Left lung (tissue), 10 donors: ENCODE measurements around the gene FBXO40. TPM values are rescaled to one million over a fixed set of nuclear protein-coding genes. Genes with fewer than 3 reads are reported as not detected.
"Not testable (repeated sequence)": the region's sequence is repeated elsewhere in the genome, so short reads cannot be mapped to it uniquely, and the experiment has no call there.

Experiments
- ATAC-seq: fragments of 200-7000 bp; cut with Tn5 transposase; one replicate; pipeline ENCODE4 v1.9.1; 2020; ENCODE audit warnings: moderate library complexity
- DNase-seq, 4 donors: peaks; one replicate each; pipeline ENCODE4 v3.0.0-alpha.2; 2013 to 2020
- H3K27ac ChIP-seq, 2 donors: fragments of 200-600 bp; sonication (generic) in 1 of 2; one replicate each; pipeline versions ENCODE4 v1.5.0 to v1.8.0; 2020 to 2021
- H3K27me3 ChIP-seq, 2 donors: fragments of 200-600 bp; sonication (generic) in 1 of 2; one replicate each; pipeline versions ENCODE4 v1.5.0 to v1.8.0; 2020 to 2021
- H3K36me3 ChIP-seq, 2 donors: fragments of 200-600 bp; sonication (generic) in 1 of 2; one replicate each; pipeline versions ENCODE4 v1.5.0 to v1.8.0; 2020 to 2021
- H3K4me1 ChIP-seq, 2 donors: fragments of 200-600 bp; one replicate each; pipeline ENCODE4 v1.8.0; 2021
- H3K4me3 ChIP-seq, 2 donors: fragments of 200-600 bp; sonication (generic) in 1 of 2; one replicate each; pipeline versions ENCODE4 v1.5.0 to v1.8.0; 2020 to 2021; ENCODE audit warnings: mild to moderate bottlenecking in 1 of 2
- H3K9me3 ChIP-seq, 2 donors: fragments of 200-600 bp; sonication (generic) in 1 of 2; one replicate each; pipeline versions ENCODE4 v1.5.0 to v1.8.0; 2020 to 2021
- intact Hi-C, 2 donors: fragments of 100-400 bp; cut with DNase I; formaldehyde crosslinking; loops; one replicate each; pipeline versions ENCODE4 v1.11.2 to v1.14.2; 2022
- polyA plus RNA-seq, 6 donors: library from polyadenylated mRNA; unstranded; fragments of 120-200 nt; gene quantifications; one replicate each; pipeline ENCODE4 v1.2.1, GENCODE V29; 2013; ENCODE audit not compliant: insufficient read length in 6 of 6
- total RNA-seq, 2 donors: library from RNA; stranded (reverse); fragmentation: NEBNext Ultra II Directional; extraction: Animal tissue kit (Norgen Biotek cat#: 25700); gene quantifications; one replicate each; pipeline ENCODE4 v1.2.1, GENCODE V29; 2021
- TF ChIP-seq, protein P1 (sequence below), 2 donors: fragments of 200-600 bp; sonication (generic) in 1 of 2; IDR thresholded peaks; one replicate each; pipeline versions ENCODE4 v1.5.0 to v1.8.0; 2021; ENCODE audit warnings: antibody characterized with exemption in 2 of 2
- donor health status: DM: no; HTN: yes; CAD: no.
- donor health status: DM: no; HTN: no; CAD: no.

Gene FBXO40
- total and polyA plus RNA-seq, 8 donors = 0.03 to 0.10 (median 0.04) TPM

DNA sequence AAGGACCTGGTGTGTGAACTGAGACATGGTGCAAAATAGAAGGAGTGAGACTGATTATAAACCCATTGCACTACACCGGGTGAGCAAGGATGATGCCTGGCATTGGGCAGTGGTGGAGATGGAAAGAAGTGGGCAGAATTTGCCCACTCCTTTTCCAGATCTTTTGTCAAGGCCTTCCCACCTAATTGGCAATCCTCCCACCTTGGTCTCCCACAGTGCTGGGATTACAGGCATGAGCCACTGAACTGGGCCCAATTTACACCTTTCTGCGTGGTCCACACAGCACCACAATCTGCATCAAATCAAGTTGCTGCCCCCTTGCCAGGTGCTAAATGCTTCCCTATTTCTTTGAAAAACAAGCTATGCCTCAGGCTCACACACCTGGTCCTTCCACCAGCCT, 5.4 kb downstream of the FBXO40 start:
- H3K27ac ChIP-seq = no peak overlapping the region
- no peaks in the 10 kb centered on the region for H3K9me3 ChIP-seq
- no peak for ATAC-seq
- no peaks in the 10 kb centered on the region for H3K36me3 ChIP-seq
- no peaks in the 10 kb centered on the region for H3K27me3 ChIP-seq
- TF ChIP-seq, protein P1, sequence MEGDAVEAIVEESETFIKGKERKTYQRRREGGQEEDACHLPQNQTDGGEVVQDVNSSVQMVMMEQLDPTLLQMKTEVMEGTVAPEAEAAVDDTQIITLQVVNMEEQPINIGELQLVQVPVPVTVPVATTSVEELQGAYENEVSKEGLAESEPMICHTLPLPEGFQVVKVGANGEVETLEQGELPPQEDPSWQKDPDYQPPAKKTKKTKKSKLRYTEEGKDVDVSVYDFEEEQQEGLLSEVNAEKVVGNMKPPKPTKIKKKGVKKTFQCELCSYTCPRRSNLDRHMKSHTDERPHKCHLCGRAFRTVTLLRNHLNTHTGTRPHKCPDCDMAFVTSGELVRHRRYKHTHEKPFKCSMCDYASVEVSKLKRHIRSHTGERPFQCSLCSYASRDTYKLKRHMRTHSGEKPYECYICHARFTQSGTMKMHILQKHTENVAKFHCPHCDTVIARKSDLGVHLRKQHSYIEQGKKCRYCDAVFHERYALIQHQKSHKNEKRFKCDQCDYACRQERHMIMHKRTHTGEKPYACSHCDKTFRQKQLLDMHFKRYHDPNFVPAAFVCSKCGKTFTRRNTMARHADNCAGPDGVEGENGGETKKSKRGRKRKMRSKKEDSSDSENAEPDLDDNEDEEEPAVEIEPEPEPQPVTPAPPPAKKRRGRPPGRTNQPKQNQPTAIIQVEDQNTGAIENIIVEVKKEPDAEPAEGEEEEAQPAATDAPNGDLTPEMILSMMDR (IDR thresholded peaks at IDR 0.05) = no peak
- intact Hi-C loops = no loop called here
- no peak for DNase-seq
- no peak overlapping the region for H3K4me3 ChIP-seq
- no peaks in the 10 kb centered on the region for H3K4me1 ChIP-seq

DNA sequence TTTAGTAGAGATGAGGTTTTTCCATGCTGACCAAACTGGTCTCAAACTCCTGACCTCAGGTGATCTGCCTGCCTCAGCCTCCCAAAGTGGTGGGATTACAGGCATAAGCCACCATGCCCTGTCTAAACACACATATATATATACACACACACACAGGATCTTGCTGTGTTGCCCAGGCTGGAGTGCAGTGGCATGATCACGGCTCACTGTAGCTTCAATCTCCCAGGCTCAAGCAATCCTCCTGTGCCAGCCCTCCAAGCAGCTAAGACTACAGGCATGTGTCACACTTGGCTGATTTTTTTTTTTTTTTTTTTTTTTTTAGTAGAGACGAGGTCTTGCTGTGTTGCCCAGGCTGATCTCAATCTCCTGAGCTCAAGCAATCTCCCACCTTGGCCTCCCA, 6.7 kb downstream of the FBXO40 start:
- H3K36me3 ChIP-seq, H3K4me1 ChIP-seq, H3K9me3 ChIP-seq, ATAC-seq, H3K27ac ChIP-seq, intact Hi-C loops, H3K4me3 ChIP-seq, H3K27me3 ChIP-seq, DNase-seq: not testable (repeated sequence)

DNA sequence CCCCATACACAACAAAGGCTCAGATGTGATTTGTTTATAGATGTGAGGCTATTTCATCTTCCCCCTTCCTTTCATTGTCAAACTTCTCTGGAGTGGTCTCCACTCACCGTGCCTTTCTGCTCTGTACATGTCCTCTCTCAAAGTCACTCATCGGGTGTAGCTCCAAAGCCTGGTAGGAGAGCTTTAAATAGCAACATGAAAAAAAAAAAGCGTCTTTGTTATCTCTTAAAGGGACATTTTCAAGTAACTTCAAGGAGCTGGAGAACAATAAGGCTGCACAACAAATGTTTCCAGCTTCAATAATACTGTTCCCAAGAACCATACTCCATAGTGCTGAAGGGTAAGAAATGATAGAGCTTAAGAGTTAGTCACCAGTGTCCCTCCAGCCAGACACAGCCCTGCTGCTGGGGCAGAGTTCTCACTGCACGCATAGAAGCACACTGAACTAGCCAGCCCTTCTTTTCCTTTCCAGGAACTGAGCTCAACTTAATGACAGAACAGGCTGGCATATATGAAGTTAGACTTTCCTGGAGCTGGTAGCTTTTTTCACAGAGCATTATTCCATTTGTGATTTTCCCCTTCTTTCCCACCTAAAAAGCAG, 8.1 kb downstream of the FBXO40 start:
- Histone ChIP-seq H3K27ac (no peak overlapping the region), H3K4me1 (no peaks in the 10 kb centered on the region), H3K4me3 (no peak overlapping the region), H3K9me3 (no peaks in the 10 kb centered on the region), H3K36me3 (no peaks in the 10 kb centered on the region), H3K27me3 (no peaks in the 10 kb centered on the region)
- TF ChIP-seq, protein P1 (IDR thresholded peaks at IDR 0.05) = no peak
- intact Hi-C loops = no loop called here
- no peak for ATAC-seq
- no peak for DNase-seq

DNA sequence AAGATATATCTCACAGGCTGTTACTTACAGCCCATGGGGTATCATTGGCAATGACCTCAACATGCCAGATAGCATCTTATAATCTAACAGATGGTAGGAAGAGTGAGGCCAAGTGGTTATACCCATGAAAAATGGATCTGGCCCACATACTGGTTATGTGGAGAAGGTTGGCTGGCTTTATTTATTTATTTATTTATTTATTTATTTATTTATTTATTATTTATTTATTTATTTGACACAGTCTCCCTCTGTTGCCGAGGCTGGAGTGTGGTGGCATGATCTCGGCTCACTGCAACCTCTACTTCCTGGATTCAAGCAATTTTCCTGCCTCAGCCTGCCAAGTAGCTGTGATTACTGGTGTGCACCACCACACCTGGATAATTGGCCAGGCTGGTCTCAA, 11.6 kb downstream of the FBXO40 start:
- intact Hi-C loops = no loop called here
- Histone ChIP-seq H3K27ac (no peak overlapping the region), H3K4me3 (no peak overlapping the region), H3K9me3 (no peaks in the 10 kb centered on the region), H3K27me3 (no peaks in the 10 kb centered on the region), H3K36me3 (no peaks in the 10 kb centered on the region), H3K4me1 (no peaks in the 10 kb centered on the region)
- ATAC-seq = no peak
- TF ChIP-seq, protein P1 (IDR thresholded peaks at IDR 0.05) = no peak
- DNase-seq = no peak

DNA sequence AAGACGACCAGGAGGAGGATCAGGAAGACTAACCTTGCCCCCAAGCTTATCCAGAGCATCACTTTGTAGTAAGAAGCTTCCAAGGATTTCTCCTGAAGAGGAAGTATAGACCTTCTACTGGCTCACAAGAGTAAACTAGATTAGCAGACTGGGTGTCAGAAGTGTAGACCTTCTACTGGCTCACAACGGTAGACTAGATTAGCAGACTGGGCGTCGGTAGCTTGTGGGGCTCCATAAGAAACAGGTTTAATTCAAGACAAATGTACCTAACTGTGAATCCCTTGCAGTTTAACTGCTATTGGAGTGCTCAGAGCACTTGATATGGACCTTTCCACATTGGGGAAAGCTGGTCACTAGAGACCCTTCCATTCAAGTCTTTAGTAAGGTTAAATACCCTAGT, 12.9 kb downstream of the FBXO40 start:
- H3K27me3 ChIP-seq = no peaks in the 10 kb centered on the region
- ATAC-seq (no peak), DNase-seq (no peak)
- no peaks in the 10 kb centered on the region for H3K9me3 ChIP-seq
- H3K4me1 ChIP-seq = no peaks in the 10 kb centered on the region
- no peak overlapping the region for H3K4me3 ChIP-seq
- TF ChIP-seq, protein P1 (IDR thresholded peaks at IDR 0.05) = no peak
- H3K36me3 ChIP-seq = no peaks in the 10 kb centered on the region
- intact Hi-C loops = no loop called here
- no peak overlapping the region for H3K27ac ChIP-seq

DNA sequence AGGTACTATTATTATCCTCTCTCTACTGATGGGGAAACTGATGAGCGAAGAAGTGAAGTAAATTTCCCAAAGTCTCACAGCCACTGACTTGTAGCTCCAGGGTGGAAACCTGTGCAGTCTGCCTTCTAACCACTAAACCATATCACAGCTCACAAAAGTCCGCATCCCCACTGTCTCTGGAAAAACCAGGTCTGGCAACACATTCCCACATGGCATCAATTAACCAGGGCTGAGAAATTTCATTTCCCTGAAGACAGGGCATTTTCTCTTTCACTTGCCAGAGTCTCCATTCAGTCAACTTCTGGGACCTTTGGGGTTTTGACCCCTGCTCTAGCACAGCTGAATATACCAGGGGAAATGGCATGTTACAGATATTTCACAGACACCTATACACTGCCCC, 26.5 kb downstream of the FBXO40 start:
- DNase-seq (no peak), ATAC-seq (no peak)
- no peaks in the 10 kb centered on the region for H3K9me3 ChIP-seq
- no peaks in the 10 kb centered on the region for H3K27me3 ChIP-seq
- H3K27ac ChIP-seq = no peak overlapping the region
- H3K4me3 ChIP-seq = no peak overlapping the region
- no peaks in the 10 kb centered on the region for H3K4me1 ChIP-seq
- intact Hi-C loops = no loop called here
- no peaks in the 10 kb centered on the region for H3K36me3 ChIP-seq
- TF ChIP-seq, protein P1 (IDR thresholded peaks at IDR 0.05) = no peak
